CD4-positive, alpha-beta T cell treated with Interleukin-6 at 100 ng/mL for 8 hours (primary cell): ENCODE data around the gene REPS2.
"Not testable (repeated sequence)": the region's sequence is repeated elsewhere in the genome, so short reads cannot be mapped to it uniquely, and the experiment has no call there.

Experiments used
- DNase-seq: peaks from one replicate; pipeline ENCODE4 v3.0.0-alpha.2; 2020; ENCODE audit warnings: mixed read lengths, low spot score

Gene REPS2

GRCh38 chrX:16963216-16963615, 16.8 kb downstream of the REPS2 start:
- no peak for DNase-seq

GRCh38 chrX:16964976-16965375, 18.5 kb downstream of the REPS2 start:
- DNase-seq: not testable (repeated sequence)

GRCh38 chrX:16966752-16967448, 20.4 kb downstream of the REPS2 start:
- no peak for DNase-seq

GRCh38 chrX:16968753-16969152, 22.3 kb downstream of the REPS2 start:
- not testable (repeated sequence) for DNase-seq

GRCh38 chrX:16970977-16971376, 24.5 kb downstream of the REPS2 start:
- no peak for DNase-seq

- DNase-seq: no peak
Observed at GRCh38 chrX:16971694-16972093, 25.2 kb downstream of the REPS2 start.

GRCh38 chrX:16975233-16975632, 28.8 kb downstream of the REPS2 start:
- DNase-seq: no peak

- no peak for DNase-seq
Observed at GRCh38 chrX:16977771-16978170, 31.3 kb downstream of the REPS2 start.

GRCh38 chrX:16978193-16978984, 31.9 kb downstream of the REPS2 start:
- no peak for DNase-seq

GRCh38 chrX:16979226-16979625, 32.8 kb downstream of the REPS2 start:
- no peak for DNase-seq

- no peak for DNase-seq
Observed at GRCh38 chrX:16981209-16981608, 34.8 kb downstream of the REPS2 start.

- DNase-seq: no peak
Observed at GRCh38 chrX:16981980-16982379, 35.5 kb downstream of the REPS2 start.

- no peak for DNase-seq
Observed at GRCh38 chrX:16983051-16983450, 36.6 kb downstream of the REPS2 start.

- DNase-seq: no peak
Observed at GRCh38 chrX:16985286-16985685, 38.8 kb downstream of the REPS2 start.

GRCh38 chrX:16986169-16986568, 39.7 kb downstream of the REPS2 start:
- no peak for DNase-seq

GRCh38 chrX:16989750-16990149, 43.3 kb downstream of the REPS2 start:
- no peak for DNase-seq

- DNase-seq: no peak
Observed at GRCh38 chrX:16990839-16991238, 44.4 kb downstream of the REPS2 start.

- DNase-seq: no peak
Observed at GRCh38 chrX:16992445-16992844, 46.0 kb downstream of the REPS2 start.

- no peak for DNase-seq
Observed at GRCh38 chrX:16992951-16993350, 46.5 kb downstream of the REPS2 start.

- DNase-seq: no peak
Observed at GRCh38 chrX:16993791-16994318, 47.4 kb downstream of the REPS2 start.

- DNase-seq: no peak
Observed at GRCh38 chrX:16994736-16995135, 48.3 kb downstream of the REPS2 start.

GRCh38 chrX:16997313-16997712, 50.9 kb downstream of the REPS2 start:
- no peak for DNase-seq

- DNase-seq: no peak
Observed at GRCh38 chrX:16999275-16999674, 52.8 kb downstream of the REPS2 start.
